Esophagus mucosa (tissue), 1 donor: Measurements from ENCODE around the gene RGR. TPM values are rescaled to one million over a fixed set of nuclear protein-coding genes. Genes with fewer than 3 reads are reported as not detected.

Experiments
- ATAC-seq: fragments of 200-7000 bp; cut with Tn5 transposase; one replicate; pipeline ENCODE4 v1.9.1; 2020
- total RNA-seq: library from RNA; stranded (reverse); gene quantifications from one replicate; pipeline ENCODE4 v1.2.4, GENCODE V29; 2023
- donor health status: DM: yes; HTN: yes; CAD: no.

Gene RGR
- total RNA-seq, 1 donor from 2014 or later: not detected

- ATAC-seq: no peak
Observed at GRCh38 chr10:84224411-84225028, 20.3 kb upstream of the RGR start.

- no peak for ATAC-seq
Observed at GRCh38 chr10:84225427-84226173, 19.3 kb upstream of the RGR start, which contains the start of gene LRIT2. Gene LRIT2, minus strand, starts transcription at chr10:84225544. Its CDS starts 24 bp downstream, at chr10:84225520.

GRCh38 chr10:84226616-84227015 lies 18.2 kb upstream of the RGR start:
- ATAC-seq: no peak

GRCh38 chr10:84227810-84228209 lies 17.0 kb upstream of the RGR start:
- no peak for ATAC-seq

- ATAC-seq: no peak
Observed at GRCh38 chr10:84230359-84230758, 14.5 kb upstream of the RGR start.

GRCh38 chr10:84232376-84232775 lies 12.5 kb upstream of the RGR start:
- ATAC-seq: no peak

GRCh38 chr10:84233940-84234339 lies 10.9 kb upstream of the RGR start:
- ATAC-seq: no peak

GRCh38 chr10:84234479-84234878 lies 10.4 kb upstream of the RGR start:
- no peak for ATAC-seq

- ATAC-seq: no peak
Observed at GRCh38 chr10:84235096-84235495, 9.8 kb upstream of the RGR start.

GRCh38 chr10:84236807-84237198 lies 8.1 kb upstream of the RGR start:
- no peak for ATAC-seq

GRCh38 chr10:84237199-84238051 lies 7.4 kb upstream of the RGR start:
- peak; percentile 13 for ATAC-seq

- no peak for ATAC-seq
Observed at GRCh38 chr10:84238909-84239308, 5.9 kb upstream of the RGR start.

GRCh38 chr10:84241185-84241790 lies 3.6 kb upstream of the RGR start, which contains the start of gene LRIT1:
Gene LRIT1, minus strand, starts transcription at chr10:84241546. Its CDS starts 107 bp downstream, at chr10:84241439.
- ATAC-seq: no peak

- no peak for ATAC-seq
Observed at GRCh38 chr10:84243759-84244158, 1.1 kb upstream of the RGR start.

GRCh38 chr10:84247496-84247895 lies 2.6 kb downstream of the RGR start:
- no peak for ATAC-seq

GRCh38 chr10:84248794-84249193 lies 3.9 kb downstream of the RGR start:
- ATAC-seq: no peak

- no peak for ATAC-seq
Observed at GRCh38 chr10:84254552-84255478, 10.0 kb downstream of the RGR start.

GRCh38 chr10:84256510-84257342 lies 11.9 kb downstream of the RGR start:
- ATAC-seq: no peak

GRCh38 chr10:84257343-84258020 lies 12.6 kb downstream of the RGR start:
- ATAC-seq: no peak
